GM19193 (cell line): ENCODE data around the gene ERC1.

Source experiments
- POLR2A ChIP-seq: IDR thresholded peaks from 4 replicates; pipeline ENCODE4 v1.6.1; 2011; ENCODE audit not compliant: insufficient read depth, insufficient read length; ENCODE audit errors: extremely low read depth

Gene ERC1

DNA sequence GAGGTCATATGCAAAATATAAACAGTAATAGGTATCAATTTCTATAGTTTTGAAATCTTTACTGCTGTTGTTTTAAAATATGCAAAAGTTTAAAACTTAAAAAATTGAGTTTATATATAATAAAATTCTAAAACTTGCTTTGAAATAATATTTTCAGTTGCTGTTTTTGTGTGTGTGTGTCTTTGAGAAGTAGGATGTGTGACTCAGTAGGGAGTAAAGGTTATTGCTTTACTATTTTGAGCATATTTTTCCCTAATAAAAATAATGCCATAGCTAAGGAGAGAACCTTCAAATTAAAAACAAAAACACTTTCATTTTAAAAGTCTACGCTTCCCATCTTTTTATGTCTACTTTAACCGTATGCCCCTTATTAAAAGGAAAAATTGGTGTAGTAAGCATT is 365.3 kb downstream of the ERC1 start:
- no peak for TF ChIP-seq POLR2A

DNA sequence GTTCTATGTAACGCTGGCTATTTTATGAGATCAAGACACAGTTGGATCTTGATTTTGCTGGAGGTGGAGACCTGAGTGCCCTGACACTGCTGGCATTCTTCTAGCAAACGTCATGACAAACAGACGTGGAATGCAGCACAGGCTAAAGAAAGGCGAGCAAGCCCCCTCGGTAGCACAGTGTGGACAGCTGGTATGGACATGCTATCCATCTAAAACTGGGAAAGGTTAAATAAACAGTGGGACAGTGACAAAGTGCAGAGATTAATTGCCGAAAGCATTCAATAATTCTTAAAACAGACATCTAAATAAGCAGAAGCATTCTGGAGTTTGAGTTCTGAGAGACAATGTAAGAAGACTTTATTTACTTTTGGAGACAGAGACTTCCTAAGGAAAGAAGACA is 366.1 kb downstream of the ERC1 start:
- TF ChIP-seq POLR2A, result no peak

DNA sequence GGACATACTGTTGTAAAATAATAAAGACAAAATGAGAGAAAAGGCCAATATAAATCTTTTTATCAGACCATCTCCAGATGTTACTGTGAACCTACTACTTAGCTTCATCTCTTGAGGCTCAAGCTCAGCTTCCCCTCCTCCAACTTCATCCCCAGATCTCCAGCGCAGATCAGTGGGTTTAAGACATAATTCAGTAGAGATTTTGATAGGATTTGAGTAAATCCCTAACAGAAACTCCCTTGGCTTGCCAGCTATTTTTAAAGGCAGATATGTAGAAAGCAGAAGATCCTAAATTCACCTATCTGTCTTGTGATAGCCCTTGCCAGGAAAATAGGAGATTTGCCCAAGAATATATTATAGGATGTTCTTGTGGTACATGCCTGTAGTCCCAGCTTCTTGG is 366.7 kb downstream of the ERC1 start:
- TF ChIP-seq POLR2A, result no peak

DNA sequence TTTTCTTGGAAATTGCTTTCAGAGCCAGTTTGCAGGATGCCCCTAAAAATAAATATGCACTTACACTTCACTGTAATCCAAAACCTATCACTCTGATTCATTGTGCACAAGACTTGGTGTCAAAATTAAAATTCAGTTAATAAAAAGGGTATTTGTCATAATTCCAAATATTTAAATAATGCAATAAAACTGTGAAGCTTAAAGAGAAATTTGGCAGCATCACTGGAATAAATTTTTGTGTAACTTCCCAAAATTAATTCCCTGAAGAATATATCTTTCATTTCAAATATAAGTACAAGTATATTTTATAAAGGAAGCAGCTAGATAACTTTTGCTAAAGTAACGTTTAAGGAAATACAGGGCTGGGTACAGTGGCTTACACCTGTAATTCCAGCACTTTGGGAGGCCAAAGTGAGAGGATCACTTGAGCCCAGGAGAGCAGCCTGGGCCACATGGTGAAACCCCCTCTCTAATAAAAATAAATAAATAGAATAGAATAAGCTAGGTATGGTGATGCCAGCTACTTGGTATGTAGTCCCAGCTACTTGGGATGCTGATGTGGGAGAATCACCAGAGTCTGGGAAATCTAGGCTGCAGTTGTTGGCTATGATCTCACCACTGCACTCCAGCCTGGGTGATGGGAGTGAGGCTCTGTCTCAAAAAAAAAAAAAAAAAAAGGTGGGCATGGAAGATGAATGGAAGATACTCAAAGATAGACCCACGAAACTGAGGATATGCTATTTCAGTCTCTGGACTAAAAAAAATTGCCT is 369.6 kb downstream of the ERC1 start:
- TF ChIP-seq POLR2A, result no peak

DNA sequence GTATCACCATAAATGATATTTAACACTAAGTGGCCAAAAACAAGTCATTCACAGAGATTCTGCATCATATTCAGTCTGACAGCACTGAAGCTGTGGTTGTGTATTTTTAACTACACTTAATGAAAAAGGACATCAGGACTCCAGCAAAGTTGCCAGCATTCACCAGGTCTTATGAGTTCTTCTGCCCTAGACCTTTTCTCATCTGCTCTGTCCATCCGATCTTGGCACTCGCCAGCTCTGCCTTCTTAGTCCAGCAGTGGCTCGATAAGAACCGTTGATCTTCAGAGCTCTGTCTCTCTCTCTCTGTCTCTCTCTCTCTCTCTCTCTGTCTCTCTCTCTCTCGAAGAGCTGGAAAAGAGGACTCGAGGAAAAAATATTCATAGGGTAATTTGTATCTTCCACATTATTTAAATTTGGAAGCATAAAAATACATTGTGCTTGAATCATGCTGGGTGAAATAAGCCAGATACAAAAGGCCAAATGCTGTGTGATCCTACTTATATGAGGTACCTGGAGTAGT is 371.2 kb downstream of the ERC1 start:
- no peak for TF ChIP-seq POLR2A

DNA sequence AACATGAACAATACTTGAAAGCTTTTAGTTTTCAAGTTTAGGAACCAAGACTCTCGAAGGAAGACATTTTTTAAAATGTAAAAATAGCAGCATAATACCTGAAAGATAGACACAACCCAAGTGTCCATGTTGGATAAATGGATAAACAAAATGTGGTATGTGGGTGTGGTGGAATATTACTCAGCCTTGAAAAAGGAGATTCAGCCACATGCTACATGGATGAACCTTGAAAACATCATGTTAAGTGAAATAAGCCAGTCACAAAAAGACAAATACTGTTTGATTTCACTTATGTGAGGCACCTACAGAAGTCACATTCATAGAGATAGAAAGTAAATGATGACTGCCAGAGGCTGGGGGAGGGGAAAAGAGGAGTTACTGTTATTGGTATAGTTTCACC is 374.7 kb downstream of the ERC1 start:
- TF ChIP-seq POLR2A, result no peak

DNA sequence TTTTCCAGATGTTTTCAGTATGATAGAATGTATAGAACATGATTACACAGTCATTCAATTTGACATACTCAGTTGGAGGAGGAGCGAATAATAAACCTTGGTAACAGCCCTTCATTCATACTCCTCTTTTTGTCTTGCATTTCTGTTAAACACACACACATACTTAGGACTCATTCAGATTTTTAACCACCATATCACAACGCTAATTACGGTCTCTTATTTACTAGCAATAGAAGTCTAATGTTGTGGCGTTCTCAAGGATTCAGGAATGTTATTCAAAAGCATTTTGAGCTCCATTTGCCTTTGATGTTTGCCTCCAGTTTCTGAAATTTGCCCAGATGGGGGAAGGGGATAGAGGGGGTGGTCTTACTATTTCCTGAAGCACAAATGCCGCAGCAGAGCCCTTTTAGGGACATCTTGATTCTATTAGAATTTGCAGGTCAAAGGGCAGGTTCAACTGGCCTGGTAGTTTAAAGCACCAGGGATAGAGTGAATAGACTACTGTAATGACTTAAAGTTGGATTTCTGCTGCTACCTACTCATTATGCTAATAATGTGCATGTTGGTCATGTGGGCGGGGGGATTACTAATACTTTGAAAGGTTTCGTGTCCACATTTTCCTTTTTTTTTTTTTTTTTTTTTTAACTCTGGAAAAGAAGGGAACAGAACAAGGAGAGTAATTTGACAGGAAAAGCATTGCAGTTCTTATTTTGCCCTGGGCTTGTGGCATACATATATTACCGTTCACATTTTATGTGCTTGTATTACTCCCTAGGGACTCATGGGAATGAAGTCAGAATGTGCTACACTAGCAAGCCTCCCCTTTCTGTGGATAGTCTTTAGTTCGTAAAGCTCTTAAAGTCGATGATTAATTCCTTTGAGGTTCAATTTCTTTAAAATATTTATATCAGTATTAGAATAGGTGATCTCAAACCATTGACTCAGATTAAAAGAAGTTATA is 376.6 kb downstream of the ERC1 start:
- TF ChIP-seq POLR2A, result no peak

DNA sequence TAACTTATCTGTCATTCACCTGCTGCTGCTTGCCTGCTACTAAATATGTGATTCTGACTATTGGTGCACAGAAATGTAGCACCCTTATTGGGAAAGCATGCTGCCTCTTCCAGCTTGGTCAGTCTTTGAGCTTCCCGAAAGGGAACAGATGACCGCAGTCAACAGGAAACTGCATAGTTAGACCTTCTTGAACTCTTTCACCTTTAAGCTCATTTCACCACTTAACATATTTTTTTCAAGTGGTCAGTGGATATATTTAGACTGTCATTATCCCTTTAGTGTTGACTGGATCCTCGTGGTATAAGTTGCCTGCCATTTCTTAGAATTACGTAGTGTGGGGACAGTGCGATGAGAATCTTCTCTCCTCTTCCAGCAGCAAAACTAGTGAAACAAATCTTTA is 378.4 kb downstream of the ERC1 start:
- TF ChIP-seq POLR2A, result no peak

DNA sequence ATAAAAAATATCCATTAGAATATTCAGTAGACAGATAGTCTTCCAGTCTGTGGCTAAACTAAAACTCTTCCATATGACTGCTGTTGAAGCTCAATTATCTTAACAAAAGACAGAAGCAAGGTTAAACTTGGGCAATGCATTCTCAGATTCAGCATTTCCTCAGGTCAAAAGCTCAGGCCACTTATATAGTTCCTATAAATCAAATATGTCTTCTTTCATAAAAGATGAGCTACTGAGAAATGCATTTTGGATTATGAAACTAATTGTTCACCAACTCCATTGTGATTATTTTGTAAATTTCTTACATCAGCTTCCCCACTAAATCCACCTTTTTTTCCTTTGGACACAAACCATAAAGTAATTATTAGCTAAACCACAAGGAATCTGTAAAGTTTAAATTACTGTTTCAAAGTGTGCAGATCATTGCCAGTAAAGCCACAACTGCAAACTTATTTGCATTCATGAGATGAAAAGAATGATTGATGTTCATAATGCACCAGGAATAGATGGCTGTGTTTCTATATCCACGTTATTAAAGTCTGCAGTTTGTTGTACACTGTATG is 379.0 kb downstream of the ERC1 start:
- TF ChIP-seq POLR2A, result no peak

DNA sequence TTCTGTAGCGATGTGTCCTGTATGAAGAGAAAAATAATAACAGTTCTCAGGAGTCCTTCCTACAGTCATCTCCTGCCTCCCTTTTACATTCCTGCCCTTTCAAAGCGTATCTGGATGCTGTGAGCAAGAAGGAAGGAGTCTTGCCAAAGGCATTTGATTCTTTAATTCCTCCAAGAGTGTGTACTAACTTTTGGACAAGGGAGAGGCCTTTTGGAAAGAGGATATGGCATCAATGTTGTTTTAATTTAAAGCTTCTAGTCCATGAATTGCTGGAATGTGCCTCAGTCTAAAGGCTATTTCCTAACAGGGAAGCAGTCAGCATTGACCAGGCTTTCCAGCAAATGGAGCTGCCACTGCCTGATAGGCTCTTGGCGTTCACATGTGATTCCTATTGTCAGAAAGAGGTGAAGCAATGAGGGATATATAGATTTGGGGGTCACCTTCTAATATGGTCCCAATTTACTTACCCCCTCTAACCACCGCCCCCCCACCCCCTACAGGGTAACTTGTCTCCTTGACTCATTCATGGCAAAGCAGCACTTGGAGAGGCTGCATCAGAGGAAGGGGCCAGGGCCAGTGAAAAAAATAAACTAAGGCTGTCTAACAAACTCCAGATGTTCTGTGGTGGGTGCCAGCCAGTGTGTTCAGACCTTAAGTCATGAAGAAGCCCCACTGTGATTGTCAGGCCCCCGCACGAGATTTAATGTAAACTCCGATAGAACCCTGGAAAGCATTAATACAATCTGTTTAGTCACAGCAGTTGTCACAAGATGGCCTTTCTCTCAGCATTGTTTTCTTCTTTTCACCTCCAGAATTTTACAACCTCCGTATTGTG is 383.1 kb downstream of the ERC1 start:
- no peak for TF ChIP-seq POLR2A

DNA sequence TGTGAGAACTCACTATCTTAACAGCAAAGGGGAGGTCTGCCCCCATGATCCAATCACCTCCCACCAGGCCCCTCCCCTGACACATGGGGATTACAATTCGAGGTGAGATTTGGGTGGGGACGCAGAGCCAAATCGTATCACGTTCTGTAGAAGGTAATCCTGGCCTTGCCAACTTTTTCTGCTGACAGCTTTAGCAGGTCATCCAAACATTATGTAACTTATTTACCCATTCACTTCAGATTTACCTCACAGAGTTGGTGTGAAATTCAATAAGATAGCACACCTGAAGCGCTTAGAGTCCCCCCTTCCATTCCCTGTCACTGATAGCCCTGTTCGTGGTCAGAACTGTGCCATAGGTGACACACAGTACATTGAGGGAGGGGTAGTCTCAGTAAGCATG is 384.3 kb downstream of the ERC1 start:
- TF ChIP-seq POLR2A, result no peak

DNA sequence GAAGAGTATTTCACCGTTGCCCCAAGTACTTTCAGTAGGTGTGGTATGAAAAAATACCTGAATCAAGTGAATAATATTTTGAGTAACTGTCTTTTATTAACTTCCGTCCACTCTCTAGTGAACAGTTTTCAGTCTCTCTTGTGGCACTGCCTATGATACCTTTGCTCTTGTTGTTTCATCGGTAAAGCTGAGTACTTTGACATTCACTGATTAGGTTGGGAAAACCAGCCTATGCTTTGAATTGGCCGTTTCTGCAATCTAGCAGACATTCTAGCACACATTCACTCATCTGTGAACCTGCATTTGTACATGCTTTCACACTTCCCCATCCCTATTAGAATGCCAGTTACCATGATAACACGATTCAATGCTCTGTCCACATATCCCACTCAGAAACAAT is 386.1 kb downstream of the ERC1 start:
- no peak for TF ChIP-seq POLR2A

DNA sequence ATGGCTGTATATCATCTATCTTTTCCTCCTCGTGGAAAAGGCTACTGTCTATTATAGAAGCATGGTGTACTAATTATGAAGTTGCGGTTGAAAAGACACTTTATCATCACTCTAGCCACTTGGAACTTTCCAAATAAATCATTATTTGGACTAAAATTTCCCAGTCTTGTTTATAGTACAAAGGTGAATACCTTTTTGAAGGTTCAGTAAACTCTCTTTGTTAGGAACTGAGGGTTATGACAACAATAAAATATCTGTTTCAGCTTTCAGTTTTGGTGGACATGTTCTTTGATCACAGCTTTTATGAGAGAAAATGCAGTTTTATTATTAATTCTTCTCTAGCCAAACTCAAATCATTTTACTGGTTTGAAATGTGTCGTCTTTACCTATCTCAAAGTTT is 386.7 kb downstream of the ERC1 start:
- TF ChIP-seq POLR2A, result no peak

DNA sequence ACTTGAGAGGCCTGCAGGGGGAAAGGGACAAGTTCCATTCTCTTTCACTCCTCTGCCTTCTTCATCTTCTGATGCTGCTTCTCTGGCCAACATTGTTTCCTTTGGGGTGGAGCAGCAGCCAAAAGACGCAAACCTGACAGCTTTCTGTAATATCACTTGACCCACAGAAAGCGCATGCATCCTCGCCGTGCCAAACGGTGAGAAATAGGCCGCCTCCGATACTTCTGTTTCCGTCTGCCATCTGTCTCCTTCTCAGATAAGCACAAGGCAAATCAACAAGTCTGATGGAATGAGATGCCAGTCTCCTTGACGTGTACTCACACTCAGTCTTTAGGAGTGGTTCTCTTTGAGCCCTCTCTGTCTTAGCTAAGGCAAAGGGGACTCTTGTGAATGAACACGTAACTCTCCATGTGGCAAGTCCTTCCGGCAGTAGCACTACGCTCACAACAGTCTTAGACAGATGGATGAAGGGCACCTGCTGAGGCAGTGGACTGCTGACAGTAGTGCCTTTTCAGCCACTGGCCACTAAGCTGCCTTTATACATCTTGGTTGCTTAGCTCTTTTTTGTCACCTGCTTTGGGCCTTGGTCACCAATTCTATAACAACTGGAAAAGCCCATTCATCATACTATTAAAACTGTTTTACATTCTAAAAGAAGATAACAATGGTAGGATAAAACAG is 389.3 kb downstream of the ERC1 start:
- no peak for TF ChIP-seq POLR2A
